ENCODE data around the gene CBX3. TPM values are rescaled to one million over a fixed set of nuclear protein-coding genes. Genes with fewer than 3 reads are reported as not detected.
A peak's percentile ranks its signal among the peaks of the same experiment; 100 is the strongest.
"Not testable (repeated sequence)": the region's sequence is repeated elsewhere in the genome, so short reads cannot be mapped to it uniquely, and the experiment has no call there.

The CBX3 gene
- total RNA-seq, 1 experiment from 2014 or later = 308 TPM

DNA sequence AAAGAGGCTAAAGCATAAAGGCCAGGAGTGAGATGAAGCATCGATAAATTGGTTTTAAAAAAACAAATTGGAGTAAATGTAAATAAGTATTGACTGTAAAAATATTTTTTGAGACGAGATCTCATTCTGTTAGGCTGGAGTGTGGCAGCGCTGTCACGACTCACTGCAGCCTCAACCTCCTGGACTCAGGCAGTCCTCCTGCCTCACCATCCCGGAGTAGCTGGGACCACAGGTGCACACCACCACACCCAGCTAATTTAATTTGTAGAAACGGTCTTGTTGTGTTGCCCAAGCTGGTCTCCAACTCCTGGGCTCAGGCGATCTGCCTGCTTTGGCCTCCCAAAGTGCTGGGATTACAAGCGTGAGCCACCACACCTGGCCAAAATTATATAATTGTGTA, 18.8 kb upstream of the CBX3 start:
- POLR2A ChIA-PET (ENCODE audit: unreplicated experiment) = interaction anchor here (0.7 kb wide), 1 partner anchor 23 kb away, joined by 4 read pairs; no protein-coding TSS in a partner anchor
- intact Hi-C loops (cut with micrococcal nuclease; ENCODE audit: unreplicated experiment) = no loop called here
- no peak for DNase-seq
- H3K36me3 ChIP-seq (ENCODE audit: low read depth) = peaks cover 62% of the 10 kb centered on the region
- no TSS peak for BruUV-seq (replicated peaks)
- CTCF ChIA-PET = no interaction called here
- no peaks in the 10 kb centered on the region for H3K9me3 ChIP-seq (ENCODE audit: insufficient read depth, low read depth)
- no peak overlapping the region for H2AFZ ChIP-seq
- H3K27ac ChIP-seq = peak overlapping the region; percentile 57
- peaks cover 3% of the 10 kb centered on the region; the same call in 1 of the 2 replicates for H3K4me1 ChIP-seq (replicated peaks; ENCODE audit: insufficient read depth)
- H3K9me2 ChIP-seq (ENCODE audit: insufficient read depth) = no peaks in the 10 kb centered on the region
- H3K4me2 ChIP-seq = no peak overlapping the region
- peaks cover 14% of the 10 kb centered on the region; the same call in 1 of the 2 replicates for H4K20me1 ChIP-seq (ENCODE audit: insufficient read depth)
- peaks cover 13% of the 10 kb centered on the region for H3K79me2 ChIP-seq (ENCODE audit: low read depth)
- H3F3A ChIP-seq (ENCODE audit: insufficient read depth, low read depth) = peaks cover 98% of the 10 kb centered on the region
- H3K4me3 ChIP-seq = no peak overlapping the region
- TF ChIP-seq EZH2 (IDR thresholded peaks at IDR 0.05; ENCODE audit: low read depth) = no peak
- TF ChIP-seq, protein P1, sequence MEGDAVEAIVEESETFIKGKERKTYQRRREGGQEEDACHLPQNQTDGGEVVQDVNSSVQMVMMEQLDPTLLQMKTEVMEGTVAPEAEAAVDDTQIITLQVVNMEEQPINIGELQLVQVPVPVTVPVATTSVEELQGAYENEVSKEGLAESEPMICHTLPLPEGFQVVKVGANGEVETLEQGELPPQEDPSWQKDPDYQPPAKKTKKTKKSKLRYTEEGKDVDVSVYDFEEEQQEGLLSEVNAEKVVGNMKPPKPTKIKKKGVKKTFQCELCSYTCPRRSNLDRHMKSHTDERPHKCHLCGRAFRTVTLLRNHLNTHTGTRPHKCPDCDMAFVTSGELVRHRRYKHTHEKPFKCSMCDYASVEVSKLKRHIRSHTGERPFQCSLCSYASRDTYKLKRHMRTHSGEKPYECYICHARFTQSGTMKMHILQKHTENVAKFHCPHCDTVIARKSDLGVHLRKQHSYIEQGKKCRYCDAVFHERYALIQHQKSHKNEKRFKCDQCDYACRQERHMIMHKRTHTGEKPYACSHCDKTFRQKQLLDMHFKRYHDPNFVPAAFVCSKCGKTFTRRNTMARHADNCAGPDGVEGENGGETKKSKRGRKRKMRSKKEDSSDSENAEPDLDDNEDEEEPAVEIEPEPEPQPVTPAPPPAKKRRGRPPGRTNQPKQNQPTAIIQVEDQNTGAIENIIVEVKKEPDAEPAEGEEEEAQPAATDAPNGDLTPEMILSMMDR (conservative IDR thresholded peaks at IDR 0.05) = no peak
- H3K27me3 ChIP-seq (ENCODE audit: insufficient read depth, low read depth) = no peaks in the 10 kb centered on the region

DNA sequence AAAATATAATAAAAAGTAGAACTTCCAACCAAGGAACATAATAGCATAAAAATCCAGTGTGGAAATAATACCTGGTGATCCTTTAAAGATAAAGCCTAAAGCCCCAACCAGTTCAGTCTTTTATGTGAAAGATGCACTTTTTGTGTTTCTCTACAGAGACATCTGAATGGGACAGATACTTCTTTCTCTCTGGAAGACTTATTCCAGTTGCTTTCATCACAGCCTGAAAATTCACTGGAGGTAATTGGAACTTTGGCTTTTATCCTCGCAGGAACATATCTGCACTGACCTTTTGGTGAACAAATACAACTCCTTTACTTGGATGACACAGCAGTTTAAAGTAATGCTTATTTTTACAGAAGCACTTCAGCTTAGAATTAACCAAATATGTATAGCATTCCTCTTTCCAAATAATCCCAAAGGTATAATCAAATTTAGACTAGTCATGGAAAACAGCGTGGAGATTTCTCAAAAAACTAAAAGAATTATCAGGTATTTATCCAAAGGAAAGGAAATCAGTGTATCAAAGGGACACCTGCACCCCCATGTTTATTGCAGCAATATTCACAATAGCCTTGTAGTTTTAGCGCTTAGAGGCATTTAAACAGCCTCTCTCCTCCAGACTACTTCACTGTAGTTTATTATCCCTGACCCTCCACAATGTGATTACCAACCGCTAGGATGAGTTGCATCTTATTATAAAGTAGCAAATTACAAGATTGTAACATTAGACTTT, 17.8 kb upstream of the CBX3 start:
- Histone ChIP-seq H4K20me1 (ENCODE audit: insufficient read depth) (peaks cover 24% of the 10 kb centered on the region), H3F3A (ENCODE audit: insufficient read depth, low read depth) (peaks cover 100% of the 10 kb centered on the region), H2AFZ (no peak overlapping the region), H3K4me1 (replicated peaks; ENCODE audit: insufficient read depth) (no peaks in the 10 kb centered on the region; the same call in 1 of the 2 replicates), H3K27me3 (ENCODE audit: insufficient read depth, low read depth) (no peaks in the 10 kb centered on the region), H3K4me3 (no peak overlapping the region), H3K27ac (peak overlapping the region; percentile 57), H3K36me3 (ENCODE audit: low read depth) (peaks cover 57% of the 10 kb centered on the region), H3K4me2 (no peak overlapping the region), H3K79me2 (ENCODE audit: low read depth) (peaks cover 7% of the 10 kb centered on the region; the same call in 1 of the 2 replicates), H3K9me3 (ENCODE audit: insufficient read depth, low read depth) (no peaks in the 10 kb centered on the region), H3K9me2 (ENCODE audit: insufficient read depth) (no peaks in the 10 kb centered on the region)
- BruUV-seq (replicated peaks) = no TSS peak
- intact Hi-C loops (cut with micrococcal nuclease; ENCODE audit: unreplicated experiment) = loop anchor here (1.0 kb wide), 1 partner anchor 92 kb away; no protein-coding TSS in a partner anchor
- TF ChIP-seq, protein P1 (conservative IDR thresholded peaks at IDR 0.05) = no peak
- TF ChIP-seq EZH2 (IDR thresholded peaks at IDR 0.05; ENCODE audit: low read depth) = no peak
- DNase-seq = no peak
- CTCF ChIA-PET = no interaction called here
- POLR2A ChIA-PET (ENCODE audit: unreplicated experiment) = interaction anchor here (0.6 to 0.7 kb wide), 4 partner anchors 11 to 63 kb away, joined by 3 to 6 read pairs (median 4); no protein-coding TSS in a partner anchor

DNA sequence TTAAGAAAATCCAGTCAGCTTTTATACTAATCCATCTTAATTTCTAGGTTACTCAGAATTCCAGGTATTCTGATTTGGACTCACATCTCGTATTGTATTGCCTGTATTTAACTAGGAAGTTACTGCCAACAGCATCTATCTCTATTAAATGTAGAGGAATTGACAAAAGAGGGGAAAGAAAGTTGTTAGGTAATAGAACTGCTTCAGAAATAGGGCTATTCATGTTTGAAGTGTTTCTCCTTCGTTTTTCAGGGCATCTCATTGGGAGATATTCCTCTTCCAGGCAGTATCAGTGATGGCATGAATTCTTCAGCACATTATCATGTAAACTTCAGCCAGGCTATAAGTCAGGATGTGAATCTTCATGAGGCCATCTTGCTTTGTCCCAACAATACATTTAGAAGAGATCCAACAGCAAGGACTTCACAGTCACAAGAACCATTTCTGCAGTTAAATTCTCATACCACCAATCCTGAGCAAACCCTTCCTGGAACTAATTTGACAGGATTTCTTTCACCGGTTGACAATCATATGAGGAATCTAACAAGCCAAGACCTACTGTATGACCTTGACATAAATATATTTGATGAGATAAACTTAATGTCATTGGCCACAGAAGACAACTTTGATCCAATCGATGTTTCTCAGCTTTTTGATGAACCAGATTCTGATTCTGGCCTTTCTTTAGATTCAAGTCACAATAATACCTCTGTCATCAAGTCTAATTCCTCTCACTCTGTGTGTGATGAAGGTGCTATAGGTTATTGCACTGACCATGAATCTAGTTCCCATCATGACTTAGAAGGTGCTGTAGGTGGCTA, 17.1 kb upstream of the CBX3 start:
- H2AFZ ChIP-seq; H3K9me3 ChIP-seq (ENCODE audit: insufficient read depth, low read depth); H3K4me3 ChIP-seq; H3K9me2 ChIP-seq (ENCODE audit: insufficient read depth); CTCF ChIA-PET; H3K27me3 ChIP-seq (ENCODE audit: insufficient read depth, low read depth); BruUV-seq (replicated peaks); H3K4me1 ChIP-seq (replicated peaks; ENCODE audit: insufficient read depth); DNase-seq; H3K4me2 ChIP-seq: not testable (repeated sequence)
- peaks cover 100% of the 10 kb centered on the region for H3F3A ChIP-seq (ENCODE audit: insufficient read depth, low read depth)
- H3K27ac ChIP-seq = peak overlapping the region; percentile 57
- peaks cover 11% of the 10 kb centered on the region for H3K79me2 ChIP-seq (ENCODE audit: low read depth)
- H3K36me3 ChIP-seq (ENCODE audit: low read depth) = peaks cover 61% of the 10 kb centered on the region
- H4K20me1 ChIP-seq (ENCODE audit: insufficient read depth) = peaks cover 32% of the 10 kb centered on the region
- intact Hi-C loops (cut with micrococcal nuclease; ENCODE audit: unreplicated experiment) = loop anchor here (1.0 kb wide), 1 partner anchor 93 kb away; no protein-coding TSS in a partner anchor
- POLR2A ChIA-PET (ENCODE audit: unreplicated experiment) = interaction anchor here (0.7 kb wide), 1 partner anchor 15 kb away, joined by 4 read pairs; no protein-coding TSS in a partner anchor

Measured in PC-9 (cell line).